KMS-11 (cell line): Measurements from ENCODE around the gene NRXN3.

ENCODE experiments used
- H2AFZ ChIP-seq: fragments of 200-600 bp; sonication (generic); 2 replicates; pipeline ENCODE4 v1.6.1; 2016; ENCODE audit warnings: antibody characterized with exemption, mixed run types, low read depth
- H3K27ac ChIP-seq: fragments of 200-600 bp; sonication (generic); 2 replicates; pipeline ENCODE4 v1.6.1; 2016; ENCODE audit warnings: mild to moderate bottlenecking, mixed run types
- H3K27me3 ChIP-seq: fragments of 200-600 bp; sonication (generic); 2 replicates; pipeline ENCODE4 v1.6.1; 2017; ENCODE audit warnings: mild to moderate bottlenecking, low read depth, mixed run types, moderate library complexity; ENCODE audit not compliant: insufficient read depth
- H3K36me3 ChIP-seq: fragments of 200-600 bp; sonication (generic); 2 replicates; pipeline ENCODE4 v1.6.1; 2017; ENCODE audit warnings: mild to moderate bottlenecking, mixed run types; ENCODE audit not compliant: insufficient read depth
- H3K4me1 ChIP-seq: fragments of 200-600 bp; sonication (generic); 2 replicates; pipeline ENCODE4 v1.6.1; 2016; ENCODE audit warnings: mild to moderate bottlenecking, low read depth, mixed run types; ENCODE audit not compliant: poor library complexity, severe bottlenecking
- H3K4me2 ChIP-seq: fragments of 200-600 bp; sonication (generic); 2 replicates; pipeline ENCODE4 v1.7.0; 2016; ENCODE audit warnings: mild to moderate bottlenecking, mixed run types
- H3K4me3 ChIP-seq: fragments of 200-600 bp; sonication (generic); IDR thresholded peaks from 2 replicates; pipeline ENCODE4 v1.6.1; 2017; ENCODE audit warnings: low read depth, low read length, mixed read lengths; ENCODE audit not compliant: insufficient read depth
- H3K79me2 ChIP-seq: fragments of 200-600 bp; sonication (generic); 2 replicates; pipeline ENCODE4 v1.6.1; 2016; ENCODE audit warnings: low read depth, mixed run types; ENCODE audit not compliant: insufficient read depth
- H3K9ac ChIP-seq: fragments of 200-600 bp; sonication (generic); 2 replicates; pipeline ENCODE4 v1.6.1; 2016; ENCODE audit warnings: mild to moderate bottlenecking, mixed run types
- H4K20me1 ChIP-seq: fragments of 200-600 bp; sonication (generic); 2 replicates; pipeline ENCODE4 v1.6.1; 2016; ENCODE audit warnings: mild to moderate bottlenecking, mixed run types; ENCODE audit not compliant: insufficient read depth
- CTCF ChIP-seq: fragments of 200-600 bp; sonication (generic); conservative IDR thresholded peaks from 2 replicates; pipeline ENCODE4 v1.6.1; 2017; ENCODE audit warnings: low read depth, mild to moderate bottlenecking, antibody characterized with exemption, low read length, moderate library complexity, mixed read lengths

The NRXN3 gene

GRCh38 chr14:79279645-79280597, 1109.7 kb downstream of the NRXN3 start:
- no peak for TF ChIP-seq CTCF
- no peak overlapping the region for H3K4me3 ChIP-seq
- H3K9ac ChIP-seq: no peak overlapping the region
- H3K27me3 ChIP-seq: no peaks in the 10 kb centered on the region
- no peaks in the 10 kb centered on the region for H3K4me1 ChIP-seq
- no peaks in the 10 kb centered on the region for H3K79me2 ChIP-seq
- no peak overlapping the region for H2AFZ ChIP-seq
- H3K27ac ChIP-seq: no peak overlapping the region
- H3K4me2 ChIP-seq: no peak overlapping the region
- no peaks in the 10 kb centered on the region for H4K20me1 ChIP-seq
- no peaks in the 10 kb centered on the region for H3K36me3 ChIP-seq

- Histone ChIP-seq H3K4me1 (no peaks in the 10 kb centered on the region), H3K27ac (no peak overlapping the region), H3K79me2 (no peaks in the 10 kb centered on the region), H3K9ac (no peak overlapping the region), H3K36me3 (no peaks in the 10 kb centered on the region), H2AFZ (no peak overlapping the region), H4K20me1 (no peaks in the 10 kb centered on the region), H3K4me3 (no peak overlapping the region), H3K27me3 (no peaks in the 10 kb centered on the region), H3K4me2 (no peak overlapping the region)
- no peak for TF ChIP-seq CTCF
Measured at GRCh38 chr14:79281244-79282152, 1111.3 kb downstream of the NRXN3 start.

- no peak overlapping the region for H2AFZ ChIP-seq
- no peak for TF ChIP-seq CTCF
- H3K79me2 ChIP-seq: no peaks in the 10 kb centered on the region
- no peak overlapping the region for H3K27ac ChIP-seq
- no peaks in the 10 kb centered on the region for H4K20me1 ChIP-seq
- H3K4me3 ChIP-seq: no peak overlapping the region
- H3K27me3 ChIP-seq: no peaks in the 10 kb centered on the region
- H3K4me2 ChIP-seq: no peak overlapping the region
- H3K36me3 ChIP-seq: no peaks in the 10 kb centered on the region
- H3K4me1 ChIP-seq: no peaks in the 10 kb centered on the region
- no peak overlapping the region for H3K9ac ChIP-seq
Measured at GRCh38 chr14:79284621-79285020, 1114.4 kb downstream of the NRXN3 start.

GRCh38 chr14:79285263-79285662, 1115.1 kb downstream of the NRXN3 start:
- no peak overlapping the region for H3K4me3 ChIP-seq
- H3K27ac ChIP-seq: no peak overlapping the region
- H3K4me1 ChIP-seq: no peaks in the 10 kb centered on the region
- no peak overlapping the region for H3K4me2 ChIP-seq
- no peaks in the 10 kb centered on the region for H3K79me2 ChIP-seq
- no peaks in the 10 kb centered on the region for H4K20me1 ChIP-seq
- H3K9ac ChIP-seq: no peak overlapping the region
- H2AFZ ChIP-seq: no peak overlapping the region
- no peaks in the 10 kb centered on the region for H3K27me3 ChIP-seq
- TF ChIP-seq CTCF: no peak
- H3K36me3 ChIP-seq: no peaks in the 10 kb centered on the region
